ENCODE measurements around the gene SLC41A2.
A peak's percentile ranks its signal among the peaks of the same experiment; 100 is the strongest.

The SLC41A2 gene

GRCh38 chr12:104925501-104925900, 32.6 kb downstream of the SLC41A2 start:
- ChIA-PET CTCF (no interaction called here), POLR2A (ENCODE audit: low non-redundant PET) (no interaction called here)
- no peak for DNase-seq (ENCODE audit: low spot score)
- H3K27ac ChIP-seq: no peak overlapping the region
- no peak for TF ChIP-seq CTCF (conservative IDR thresholded peaks at IDR 0.05; ENCODE audit: low read depth)

GRCh38 chr12:104921340-104921739, 36.8 kb downstream of the SLC41A2 start:
- no peak for TF ChIP-seq CTCF (conservative IDR thresholded peaks at IDR 0.05; ENCODE audit: low read depth)
- H3K27ac ChIP-seq: no peak overlapping the region
- CTCF ChIA-PET: no interaction called here
- no peak for DNase-seq (ENCODE audit: low spot score)
- POLR2A ChIA-PET (ENCODE audit: low non-redundant PET): no interaction called here

- ChIA-PET CTCF (no interaction called here), POLR2A (ENCODE audit: low non-redundant PET) (no interaction called here)
- no peak for DNase-seq (ENCODE audit: low spot score)
- no peak for TF ChIP-seq CTCF (conservative IDR thresholded peaks at IDR 0.05; ENCODE audit: low read depth)
- H3K27ac ChIP-seq: no peak overlapping the region
Observed at GRCh38 chr12:104911942-104912341, 46.1 kb downstream of the SLC41A2 start.

GRCh38 chr12:104910196-104910840, 47.8 kb downstream of the SLC41A2 start:
- POLR2A ChIA-PET (ENCODE audit: low non-redundant PET): no interaction called here
- H3K27ac ChIP-seq: no peak overlapping the region
- CTCF ChIA-PET: interaction anchor here (0.7 to 1.1 kb wide), 2 partner anchors 528 to 1226 kb away, joined by 3 to 5 read pairs; no protein-coding TSS in a partner anchor
- peak; percentile 5 for DNase-seq (ENCODE audit: low spot score)
- no peak for TF ChIP-seq CTCF (conservative IDR thresholded peaks at IDR 0.05; ENCODE audit: low read depth)

GRCh38 chr12:104909761-104910160, 48.3 kb downstream of the SLC41A2 start:
- TF ChIP-seq CTCF (conservative IDR thresholded peaks at IDR 0.05; ENCODE audit: low read depth): no peak
- no peak for DNase-seq (ENCODE audit: low spot score)
- CTCF ChIA-PET: interaction anchor here (0.7 kb wide), 1 partner anchor 1226 kb away, joined by 5 read pairs; no protein-coding TSS in a partner anchor
- no peak overlapping the region for H3K27ac ChIP-seq
- POLR2A ChIA-PET (ENCODE audit: low non-redundant PET): no interaction called here
